HepG2 (cell line): ENCODE measurements around the gene MGAT5. TPM values are rescaled to one million over a fixed set of nuclear protein-coding genes. Genes with fewer than 3 reads are reported as not detected.

ENCODE experiments used
- ATAC-seq: fragments of 200-7000 bp; cut with Tn5 transposase; 3 replicates; pipeline ENCODE4 v1.9.1; 2020; ENCODE audit warnings: mild to moderate bottlenecking, moderate library complexity
- BruUV-seq: library from RNA; stranded (reverse); fragments of 400-500 nt; replicated peaks from 2 replicates; lab custom pipeline; 2021; lab: Mats Ljungman, UMichigan
- CTCF ChIA-PET: fragments of 300-600 bp; formaldehyde crosslinking; extraction: SDS; loops from one replicate; lab custom pipeline; 2021; ENCODE audit warnings: low total read pairs, inconsistent platforms, low intra/inter-chr PET ratio; lab: Yijun Ruan, JAX
- POLR2A ChIA-PET: fragments of 350-600 bp; sonication (Branson Sonifier 250); formaldehyde crosslinking; loops from one replicate; lab custom pipeline; 2020; ENCODE audit warnings: antibody characterized with exemption, inconsistent platforms; lab: Yijun Ruan, JAX
- DNase-seq: peaks from one replicate; pipeline ENCODE4 v3.0.0-alpha.2; 2015; ENCODE audit warnings: low spot score
- FAIRE-seq: peaks from 3 replicates; lab custom pipeline; 2011; peaks lifted over from hg19 to GRCh38; lab: Jason Lieb, UNC
- H2AFZ ChIP-seq: one replicate; pipeline ENCODE4 v1.6.1; 2011; ENCODE audit warnings: low read length, inconsistent platforms
- H3K27ac ChIP-seq: fragments of 300-600 bp; 3 replicates; pipeline ENCODE4 v1.8.0; 2011; ENCODE audit warnings: mixed run types, mild to moderate bottlenecking, mixed read lengths, low read length, inconsistent platforms; ENCODE audit not compliant: insufficient read depth; ENCODE audit errors: extremely low read length
- H3K27me3 ChIP-seq, 2 experiments: fragments of 200-600 bp in 1 of 2; 2 replicates in 1 of 2; 3 replicates in 1 of 2; pipeline versions ENCODE4 v1.6.0 to v1.8.0; 2011; ENCODE audit warnings: low read length in 2 of 2, mild to moderate bottlenecking in 2 of 2, moderate library complexity in 2 of 2, inconsistent platforms in 1 of 2; ENCODE audit not compliant: insufficient read depth in 2 of 2, control insufficient read depth in 1 of 2
- H3K36me3 ChIP-seq, 2 experiments: fragments of 200-600 bp in 1 of 2; replicated peaks in 1 of 2; 2 replicates in 1 of 2; 3 replicates in 1 of 2; pipeline versions ENCODE4 v1.5.1 to v1.8.0; 2011; ENCODE audit warnings: low read length in 2 of 2, inconsistent platforms in 1 of 2; ENCODE audit not compliant: insufficient read depth in 2 of 2, control insufficient read depth in 1 of 2
- H3K4me1 ChIP-seq: 2 replicates; pipeline ENCODE4 v1.5.1; 2012; ENCODE audit warnings: low read length, inconsistent platforms; ENCODE audit not compliant: insufficient read depth
- H3K4me2 ChIP-seq: 2 replicates; pipeline ENCODE4 v1.6.0; 2011; ENCODE audit warnings: low read depth, low read length, inconsistent platforms
- H3K4me3 ChIP-seq, 3 experiments: fragments of 200-600 bp in 1 of 3; sonication (generic), shearing (Covaris generic) in 1 of 3; replicated peaks in 1 of 3; 2 replicates each; pipeline ENCODE4 v1.5.1; 2011 to 2016; ENCODE audit warnings: low read length in 3 of 3, inconsistent platforms in 2 of 3, low read depth in 2 of 3, mild to moderate bottlenecking in 2 of 3, control low read depth in 1 of 3, mixed read lengths in 1 of 3; ENCODE audit not compliant: insufficient read depth in 1 of 3
- H3K79me2 ChIP-seq: one replicate; pipeline ENCODE4 v1.6.1; 2011; ENCODE audit warnings: low read length, inconsistent platforms; ENCODE audit not compliant: insufficient read depth
- H3K9ac ChIP-seq: 2 replicates; pipeline ENCODE4 v1.6.0; 2011; ENCODE audit warnings: mild to moderate bottlenecking, low read depth, low read length, inconsistent platforms; ENCODE audit not compliant: insufficient read depth
- H3K9me3 ChIP-seq: 2 replicates; pipeline ENCODE4 v1.5.1; 2012; ENCODE audit warnings: mild to moderate bottlenecking, low read length
- H4K20me1 ChIP-seq: 2 replicates; pipeline ENCODE4 v1.6.0; 2011; ENCODE audit warnings: inconsistent platforms, mild to moderate bottlenecking, low read length, moderate library complexity; ENCODE audit not compliant: insufficient read depth
- ATF5 ChIP-seq: sonication (generic); formaldehyde crosslinking; IDR thresholded peaks from 2 replicates; pipeline ENCODE4 v1.4.0; 2020; ENCODE audit warnings: mild to moderate bottlenecking, low read depth, missing genetic modification reagents
- HOXA7 ChIP-seq: sonication (generic); formaldehyde crosslinking; IDR thresholded peaks from 2 replicates; pipeline ENCODE4 v1.8.1; 2022; ENCODE audit warnings: mild to moderate bottlenecking, missing genetic modification reagents, moderate library complexity
- JUND ChIP-seq: sonication (generic); formaldehyde crosslinking; IDR thresholded peaks from 2 replicates; pipeline ENCODE4 v1.8.0; 2022; ENCODE audit warnings: mild to moderate bottlenecking, missing genetic modification reagents
- NFKB2 ChIP-seq: sonication (generic); formaldehyde crosslinking; IDR thresholded peaks from 2 replicates; pipeline ENCODE4 v1.4.0; 2020; ENCODE audit warnings: missing genetic modification reagents, borderline replicate concordance
- PBX3 ChIP-seq: sonication (generic); formaldehyde crosslinking; IDR thresholded peaks from 2 replicates; pipeline ENCODE4 v1.8.1; 2023; ENCODE audit warnings: missing genetic modification reagents, inconsistent platforms, borderline replicate concordance
- SP2 ChIP-seq: sonication (generic); formaldehyde crosslinking; IDR thresholded peaks from 2 replicates; pipeline ENCODE4 v1.5.1; 2020; ENCODE audit warnings: mild to moderate bottlenecking, missing genetic modification reagents
- U2AF1 ChIP-seq: fragments of 200-400 bp; formaldehyde crosslinking; optimal IDR thresholded peaks from 2 replicates; pipeline ENCODE3; 2017; ENCODE audit warnings: mild to moderate bottlenecking, low read depth, low read length
- U2AF2 ChIP-seq: fragments of 200-400 bp; formaldehyde crosslinking; IDR thresholded peaks from 2 replicates; pipeline ENCODE4 v1.6.1; 2017; ENCODE audit warnings: low read depth, mild to moderate bottlenecking, low read length
- ZNF136 ChIP-seq: sonication (generic); formaldehyde crosslinking; IDR thresholded peaks from 2 replicates; pipeline ENCODE4 v1.8.1; 2022; ENCODE audit warnings: low read depth, mild to moderate bottlenecking, moderate library complexity, missing genetic modification reagents
- ZNF205 ChIP-seq: IDR thresholded peaks from 2 replicates; pipeline ENCODE4 v1.6.1; 2018; ENCODE audit warnings: missing biosample characterization, missing genetic modification reagents
- ZNF276 ChIP-seq: sonication (generic); formaldehyde crosslinking; IDR thresholded peaks from 2 replicates; pipeline ENCODE4 v1.4.0; 2020; ENCODE audit warnings: mild to moderate bottlenecking, low read depth, missing genetic modification reagents
- ZNF512B ChIP-seq: sonication (generic); formaldehyde crosslinking; IDR thresholded peaks from 2 replicates; pipeline ENCODE4 v1.5.1; 2020; ENCODE audit warnings: missing genetic modification reagents, mild to moderate bottlenecking, borderline replicate concordance
- ZNF598 ChIP-seq: sonication (generic); formaldehyde crosslinking; IDR thresholded peaks from 2 replicates; pipeline ENCODE4 v1.5.1; 2020; ENCODE audit warnings: mild to moderate bottlenecking, missing genetic modification reagents, borderline replicate concordance
- ZNF652 ChIP-seq: IDR thresholded peaks from 2 replicates; pipeline ENCODE4 v1.6.1; 2016; ENCODE audit warnings: low read depth, borderline replicate concordance
- WGBS: methylation state at CpG from one replicate; pipeline ENCODE4 v1.1.6; 2017; ENCODE audit warnings: low lambda C conversion rate; 5-methylcytosine and 5-hydroxymethylcytosine counted together
- in situ Hi-C: cut with HindIII; loops from 2 replicates; pipeline ENCODE4 v1.10.0; 2017; ENCODE audit warnings: low pct_unique_long_range_greater_than_20kb; ENCODE audit not compliant: extremely low pct_ligation_motif_present
- intact Hi-C: fragments of 100-400 bp; cut with micrococcal nuclease; formaldehyde crosslinking; loops from one replicate; pipeline ENCODE4 v1.10.0; 2022; ENCODE audit not compliant: unreplicated experiment
- polyA plus RNA-seq, 8 experiments: library from polyadenylated mRNA; depleted of rRNA in 3 of 8; stranded (reverse) in 7 of 8; unstranded in 1 of 8; fragments of >200 nt; fragmentation: Illumina TruSeq in 4 of 8; extraction: Trizol in 4 of 8; gene quantifications; 2 replicates each; pipeline versions ENCODE4 v1.2.1 to v1.2.3, GENCODE V29; 2011 to 2016; ENCODE audit warnings: low read depth in 4 of 8, missing spikeins in 1 of 8, mixed read lengths in 1 of 8; ENCODE audit not compliant: insufficient read depth in 1 of 8
- total RNA-seq, 5 experiments: library from RNA; depleted of rRNA; stranded (reverse); fragments of >200 nt; fragmentation: Illumina TruSeq; extraction: Trizol; gene quantifications; 2 replicates each; pipeline ENCODE4 v1.2.3, GENCODE V29; 2016; ENCODE audit warnings: low read depth in 1 of 5

The MGAT5 gene
- total and polyA plus RNA-seq, 2 of the 13 experiments (the other 11 are each of a cell fraction or from before 2014, with no cell fraction given), result 33.1 to 60.2 TPM

GRCh38 chr2:134502104-134502503 lies 248.2 kb downstream of the MGAT5 start:
- Histone ChIP-seq H3K4me2 (no peak overlapping the region), H2AFZ (no peak overlapping the region), H3K36me3 (no peaks in the 10 kb centered on the region), H3K4me3 (no peak overlapping the region), H3K9ac (no peak overlapping the region), H3K9me3 (no peaks in the 10 kb centered on the region), H3K4me1 (no peaks in the 10 kb centered on the region), H4K20me1 (no peaks in the 10 kb centered on the region), H3K27me3 (peaks cover 3 to 30% of the 10 kb centered on the region in 2 experiments; a peak in 4 of 5 replicates), H3K79me2 (no peaks in the 10 kb centered on the region), H3K27ac (no peak overlapping the region)
- DNase-seq (no peak), FAIRE-seq (no peak), ATAC-seq (no peak)
- no TSS peak for BruUV-seq
- ChIA-PET CTCF (no interaction called here), POLR2A (no interaction called here)
- in situ Hi-C loops (no loop called here), intact Hi-C loops (no loop called here)
- 4% methylated on average over 2 of the region's 2 CpGs for WGBS
- TF ChIP-seq NFKB2 (CRISPR knock-in tag), result no peak
- no peak for TF ChIP-seq U2AF1
- TF ChIP-seq ZNF276 (CRISPR knock-in tag), result no peak
- no peak for TF ChIP-seq U2AF2
- no peak for TF ChIP-seq PBX3 (CRISPR knock-in tag)
- no peak for TF ChIP-seq ZNF652 (CRISPR knock-in tag)
- no peak for TF ChIP-seq ZNF598
- no peak for TF ChIP-seq ZNF136 (CRISPR knock-in tag)
- no peak for TF ChIP-seq JUND (CRISPR knock-in tag)
- no peak for TF ChIP-seq ZNF512B (CRISPR knock-in tag)
- TF ChIP-seq HOXA7 (CRISPR knock-in tag), result no peak
- TF ChIP-seq ATF5, result no peak
- no peak for TF ChIP-seq ZNF205 (CRISPR knock-in tag)
- no peak for TF ChIP-seq SP2 (CRISPR knock-in tag)
